PC-9 (cell line): ENCODE results near the gene ZNF655. TPM values are rescaled to one million over a fixed set of nuclear protein-coding genes. Genes with fewer than 3 reads are reported as not detected.

Experiments used
- BruUV-seq: library from RNA; stranded (reverse); fragments of 400-500 nt; replicated peaks from 2 replicates; lab custom pipeline; 2021; lab: Mats Ljungman, UMichigan
- CTCF ChIA-PET: fragments of 300-600 bp; sonication (Branson Sonifier 250); formaldehyde crosslinking; loops from one replicate; lab custom pipeline; 2022; ENCODE audit warnings: antibody characterized with exemption; lab: Charles Lee
- POLR2A ChIA-PET: fragments of 300-600 bp; sonication (Branson Sonifier 250); formaldehyde crosslinking; loops from one replicate; lab custom pipeline; 2022; ENCODE audit warnings: antibody characterized with exemption; ENCODE audit not compliant: unreplicated experiment; lab: Charles Lee
- DNase-seq, 2 experiments: peaks; one replicate each; pipeline versions ENCODE4 v3.0.0 to v3.0.0-alpha.2; 2015 to 2022; ENCODE audit warnings: mixed read lengths in 1 of 2
- H2AFZ ChIP-seq: fragments of 200-600 bp; sonication (generic); 2 replicates; pipeline ENCODE4 v1.8.1; 2017; ENCODE audit warnings: antibody characterized with exemption
- H3F3A ChIP-seq: fragments of 200-600 bp; sonication (generic); 2 replicates; pipeline ENCODE4 v1.8.1; 2017; ENCODE audit warnings: antibody characterized with exemption, mild to moderate bottlenecking, low read depth; ENCODE audit not compliant: insufficient read depth
- H3K27ac ChIP-seq: fragments of 200-600 bp; sonication (generic); 2 replicates; pipeline ENCODE4 v1.6.1; 2016; ENCODE audit warnings: mixed run types
- H3K27me3 ChIP-seq: fragments of 200-600 bp; sonication (generic); 2 replicates; pipeline ENCODE4 v1.6.1; 2016; ENCODE audit warnings: low read depth, mixed run types; ENCODE audit not compliant: insufficient read depth
- H3K36me3 ChIP-seq: fragments of 200-600 bp; sonication (generic); 2 replicates; pipeline ENCODE4 v1.6.1; 2016; ENCODE audit warnings: low read depth, mixed run types
- H3K4me1 ChIP-seq: fragments of 200-600 bp; sonication (generic); replicated peaks from 2 replicates; pipeline ENCODE4 v1.6.1; 2016; ENCODE audit warnings: mixed run types; ENCODE audit not compliant: insufficient read depth
- H3K4me2 ChIP-seq: fragments of 200-600 bp; sonication (generic); 2 replicates; pipeline ENCODE4 v1.6.1; 2017; ENCODE audit warnings: mixed run types
- H3K4me3 ChIP-seq: fragments of 200-600 bp; sonication (generic); 2 replicates; pipeline ENCODE4 v1.6.1; 2016; ENCODE audit warnings: mixed run types
- H3K79me2 ChIP-seq: fragments of 200-600 bp; sonication (generic); 2 replicates; pipeline ENCODE4 v1.6.1; 2017; ENCODE audit warnings: low read depth, mixed run types
- H3K9me2 ChIP-seq: fragments of 200-600 bp; sonication (generic); 2 replicates; pipeline ENCODE4 v1.8.1; 2017; ENCODE audit warnings: mild to moderate bottlenecking; ENCODE audit not compliant: insufficient read depth
- H3K9me3 ChIP-seq: fragments of 200-600 bp; sonication (generic); 2 replicates; pipeline ENCODE4 v1.8.1; 2016; ENCODE audit warnings: low read depth; ENCODE audit not compliant: insufficient read depth
- H4K20me1 ChIP-seq: fragments of 200-600 bp; sonication (generic); 2 replicates; pipeline ENCODE4 v1.8.1; 2017; ENCODE audit not compliant: insufficient read depth
- EZH2 ChIP-seq: fragments of 200-600 bp; sonication (generic); IDR thresholded peaks from 2 replicates; pipeline ENCODE4 v1.8.0; 2017; ENCODE audit warnings: antibody characterized with exemption, low read depth
- intact Hi-C: fragments of 100-400 bp; cut with micrococcal nuclease; formaldehyde crosslinking; loops from one replicate; pipeline ENCODE4 v1.10.0; 2022; ENCODE audit not compliant: unreplicated experiment
- total RNA-seq: library from RNA; stranded (reverse); gene quantifications from 2 replicates; pipeline ENCODE4 v1.2.3, GENCODE V29; 2021
- TF ChIP-seq, protein P1 (sequence below): fragments of 200-600 bp; sonication (generic); conservative IDR thresholded peaks from 2 replicates; pipeline ENCODE4 v1.6.1; 2017; ENCODE audit warnings: mixed run types, antibody characterized with exemption, mild to moderate bottlenecking, moderate library complexity

Gene ZNF655
- total RNA-seq, 1 experiment from 2014 or later, result 83.0 TPM

DNA sequence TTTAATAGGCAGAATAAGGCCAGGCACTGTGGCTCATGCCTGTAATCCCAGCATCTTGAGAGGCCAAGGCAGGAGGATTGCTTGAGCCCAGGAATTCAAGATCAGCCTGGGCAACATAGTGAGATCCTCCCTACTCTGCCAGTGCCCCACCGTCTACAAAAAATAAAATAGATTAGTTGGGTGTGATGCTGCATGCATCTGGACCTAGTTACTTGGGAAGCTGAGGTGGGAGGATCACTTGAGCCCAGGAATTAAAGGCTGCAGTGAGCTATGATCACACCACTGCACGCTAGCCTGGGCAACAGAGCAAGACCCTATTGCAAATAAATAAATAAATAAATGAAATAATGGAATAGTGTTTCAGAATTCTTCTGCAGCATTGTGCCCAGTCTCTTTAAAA, 22.8 kb upstream of the ZNF655 start:
- H3K4me1 ChIP-seq, result no peaks in the 10 kb centered on the region
- no peak overlapping the region for H2AFZ ChIP-seq
- TF ChIP-seq EZH2, result no peak
- TF ChIP-seq, protein P1, sequence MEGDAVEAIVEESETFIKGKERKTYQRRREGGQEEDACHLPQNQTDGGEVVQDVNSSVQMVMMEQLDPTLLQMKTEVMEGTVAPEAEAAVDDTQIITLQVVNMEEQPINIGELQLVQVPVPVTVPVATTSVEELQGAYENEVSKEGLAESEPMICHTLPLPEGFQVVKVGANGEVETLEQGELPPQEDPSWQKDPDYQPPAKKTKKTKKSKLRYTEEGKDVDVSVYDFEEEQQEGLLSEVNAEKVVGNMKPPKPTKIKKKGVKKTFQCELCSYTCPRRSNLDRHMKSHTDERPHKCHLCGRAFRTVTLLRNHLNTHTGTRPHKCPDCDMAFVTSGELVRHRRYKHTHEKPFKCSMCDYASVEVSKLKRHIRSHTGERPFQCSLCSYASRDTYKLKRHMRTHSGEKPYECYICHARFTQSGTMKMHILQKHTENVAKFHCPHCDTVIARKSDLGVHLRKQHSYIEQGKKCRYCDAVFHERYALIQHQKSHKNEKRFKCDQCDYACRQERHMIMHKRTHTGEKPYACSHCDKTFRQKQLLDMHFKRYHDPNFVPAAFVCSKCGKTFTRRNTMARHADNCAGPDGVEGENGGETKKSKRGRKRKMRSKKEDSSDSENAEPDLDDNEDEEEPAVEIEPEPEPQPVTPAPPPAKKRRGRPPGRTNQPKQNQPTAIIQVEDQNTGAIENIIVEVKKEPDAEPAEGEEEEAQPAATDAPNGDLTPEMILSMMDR, result no peak
- no peaks in the 10 kb centered on the region for H3K27me3 ChIP-seq
- no TSS peak for BruUV-seq
- intact Hi-C loops, result no loop called here
- POLR2A ChIA-PET, result interaction anchor here (0.6 kb wide), 1 partner anchor 127 kb away, joined by 5 read pairs; the partner anchor contains the start of genes BUD31 and PDAP1
- H3K27ac ChIP-seq, result no peak overlapping the region
- DNase-seq, result no peak
- H3F3A ChIP-seq, result no peaks in the 10 kb centered on the region
- H3K9me3 ChIP-seq, result peaks cover 38% of the 10 kb centered on the region
- no peaks in the 10 kb centered on the region for H3K79me2 ChIP-seq
- no peaks in the 10 kb centered on the region for H3K9me2 ChIP-seq
- no peaks in the 10 kb centered on the region for H4K20me1 ChIP-seq
- CTCF ChIA-PET, result no interaction called here
- H3K4me2 ChIP-seq, result no peak overlapping the region
- no peak overlapping the region for H3K4me3 ChIP-seq
- H3K36me3 ChIP-seq, result peaks cover 20% of the 10 kb centered on the region

DNA sequence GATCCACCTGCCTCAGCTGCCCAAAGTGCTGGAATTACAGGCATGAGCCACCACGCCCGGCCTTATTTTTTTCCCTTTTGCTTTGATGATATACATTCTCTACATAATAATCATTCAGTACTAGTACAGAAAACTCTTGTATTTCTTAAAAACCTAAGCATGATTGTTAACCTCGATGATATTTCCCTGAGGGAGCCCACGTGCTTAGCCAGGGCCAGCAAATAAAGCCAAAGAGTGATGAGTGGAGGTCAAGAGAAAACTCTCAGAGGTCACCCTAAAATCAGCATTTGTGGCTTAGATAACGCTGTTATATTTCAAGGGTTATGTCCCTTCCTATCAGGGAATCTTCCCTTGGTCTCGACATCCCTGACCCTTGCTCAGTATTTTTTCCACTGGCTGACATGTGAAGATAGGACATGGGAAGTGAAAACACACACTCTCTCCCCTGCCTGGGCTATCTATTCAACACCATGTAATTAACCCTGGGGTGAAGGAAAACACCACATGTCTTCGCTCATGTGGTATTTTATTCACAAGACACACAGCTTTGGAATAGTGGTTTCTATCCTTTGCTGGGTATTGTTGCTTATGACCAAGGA, 19.1 kb upstream of the ZNF655 start:
- Histone ChIP-seq H3K4me2 (no peak overlapping the region), H3K27me3 (no peaks in the 10 kb centered on the region), H3K4me1 (no peaks in the 10 kb centered on the region), H3K4me3 (no peak overlapping the region), H3F3A (peaks cover 4% of the 10 kb centered on the region; the same call in 1 of the 2 replicates), H3K9me3 (peaks cover 12% of the 10 kb centered on the region), H3K79me2 (no peaks in the 10 kb centered on the region), H3K36me3 (no peaks in the 10 kb centered on the region), H3K9me2 (no peaks in the 10 kb centered on the region), H4K20me1 (no peaks in the 10 kb centered on the region), H2AFZ (no peak overlapping the region), H3K27ac (no peak overlapping the region)
- ChIA-PET CTCF (no interaction called here), POLR2A (interaction anchor here (0.6 kb wide), 1 partner anchor 13 kb away, joined by 7 read pairs; the partner anchor contains the start of gene FAM200A)
- TF ChIP-seq, protein P1, result no peak
- TF ChIP-seq EZH2, result no peak
- no peak for DNase-seq
- no TSS peak for BruUV-seq
- intact Hi-C loops, result no loop called here

DNA sequence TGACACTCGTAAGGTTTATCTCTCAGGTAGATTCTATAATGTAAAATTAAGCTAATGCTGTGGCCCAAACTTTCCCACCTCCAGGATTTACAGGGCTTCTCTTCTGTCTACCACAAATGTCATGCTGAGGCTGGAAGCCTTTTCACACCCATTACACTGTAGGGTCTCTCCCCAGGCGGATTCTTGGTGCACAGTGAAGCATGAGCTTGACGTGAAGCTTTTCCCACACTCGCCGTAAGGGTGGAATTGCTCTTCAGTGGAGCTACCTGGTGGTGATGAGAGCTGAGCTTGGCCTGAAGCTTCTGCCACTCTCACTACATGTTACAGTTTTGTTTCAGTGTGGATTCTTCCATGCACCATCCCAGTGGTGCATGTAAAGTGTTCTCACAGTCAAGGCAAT, 17.9 kb upstream of the ZNF655 start:
- H3K4me3 ChIP-seq, result no peak overlapping the region
- no peaks in the 10 kb centered on the region for H3K36me3 ChIP-seq
- CTCF ChIA-PET, result no interaction called here
- BruUV-seq, result no TSS peak
- intact Hi-C loops, result no loop called here
- no peaks in the 10 kb centered on the region for H3K79me2 ChIP-seq
- peaks cover 12% of the 10 kb centered on the region for H3K9me3 ChIP-seq
- H2AFZ ChIP-seq, result no peak overlapping the region
- no peaks in the 10 kb centered on the region for H4K20me1 ChIP-seq
- H3K4me1 ChIP-seq, result no peaks in the 10 kb centered on the region
- TF ChIP-seq, protein P1, result no peak
- no peak for TF ChIP-seq EZH2
- no peak overlapping the region for H3K27ac ChIP-seq
- no peaks in the 10 kb centered on the region for H3K27me3 ChIP-seq
- no peak overlapping the region for H3K4me2 ChIP-seq
- H3F3A ChIP-seq, result peaks cover 4% of the 10 kb centered on the region; the same call in 1 of the 2 replicates
- H3K9me2 ChIP-seq, result no peaks in the 10 kb centered on the region
- DNase-seq, result no peak
- POLR2A ChIA-PET, result no interaction called here
